ENCODE measurements around the gene BRIP1. TPM values are rescaled to one million over a fixed set of nuclear protein-coding genes. Genes with fewer than 3 reads are reported as not detected.

Gene BRIP1
- total and polyA plus RNA-seq, 2 donors (not counting 3 experiments of a cell fraction or from before 2014, with no cell fraction given): 1.8 to 12.1 TPM

GRCh38 chr17:61683466-61683865 is 179.9 kb downstream of the BRIP1 start:
- H3K9me1 ChIP-seq (replicated peaks; ENCODE audit: control insufficient read depth, extremely low read depth, insufficient read depth, low read length): no peaks in the 10 kb centered on the region
- dilution Hi-C loops (cut with MboI; ENCODE audit: extremely low pct_ligation_motif_present, low sequenced_read_pairs) (no loop called here), intact Hi-C loops (cut with micrococcal nuclease) (no loop called here)
- ChIA-PET POLR2A (no interaction called here), CTCF (interaction anchor here (1.0 kb wide), 1 partner anchor 10 kb away, joined by 3 read pairs; no protein-coding TSS in a partner anchor)
- no peaks in the 10 kb centered on the region for H3K79me2 ChIP-seq (ENCODE audit: control insufficient read depth, insufficient read depth, low read length)
- H3K4me3 ChIP-seq (replicated peaks in 1 of 3; ENCODE audit: insufficient read depth in 1 of 3, low read depth in 1 of 3, low read length in 3 of 3): no peak overlapping the region
- H3K36me3 ChIP-seq (ENCODE audit: control insufficient read depth in 2 of 2, extremely low read depth in 1 of 2, insufficient read depth in 2 of 2, low read length in 2 of 2): no peaks in the 10 kb centered on the region
- BruUV-seq (replicated peaks): no TSS peak
- no peaks in the 10 kb centered on the region for H4K20me1 ChIP-seq (replicated peaks; ENCODE audit: control insufficient read depth, extremely low read depth, insufficient read depth, low read length)
- no peak overlapping the region for H3K27ac ChIP-seq (ENCODE audit: insufficient read depth, low read depth, low read length)
- DNase-seq (ENCODE audit: low read depth, low spot score) (no peak), FAIRE-seq (no peak)
- no peaks in the 10 kb centered on the region for H3K27me3 ChIP-seq (ENCODE audit: control insufficient read depth in 2 of 2, insufficient read depth in 2 of 2, low read length in 2 of 2)
- TF ChIP-seq JUN (IDR thresholded peaks at IDR 0.05; ENCODE audit: borderline replicate concordance, insufficient read depth, insufficient read length, low read depth): no peak
- no peak for TF ChIP-seq EZH2 (IDR thresholded peaks at IDR 0.05; ENCODE audit: borderline replicate concordance, low read depth, low read length, severe bottlenecking)
- TF ChIP-seq FOS (IDR thresholded peaks at IDR 0.05; ENCODE audit: borderline replicate concordance, insufficient read depth, low read length): no peak
- no peak for TF ChIP-seq POLR2A (IDR thresholded peaks at IDR 0.05; ENCODE audit: low read depth, low read length)
- no peak for TF ChIP-seq CTCF (IDR thresholded peaks at IDR 0.05; ENCODE audit: extremely low read depth in 1 of 2, insufficient read depth in 1 of 2, low read depth in 1 of 2, low read length in 2 of 2)
- no peak for TF ChIP-seq GATA2 (IDR thresholded peaks at IDR 0.05; ENCODE audit: insufficient read depth, insufficient read length, low read depth, low read length)
- no peak for TF ChIP-seq MAX (IDR thresholded peaks at IDR 0.05; ENCODE audit: insufficient read depth, insufficient read length)
- TF ChIP-seq POLR2AphosphoS5 (IDR thresholded peaks at IDR 0.05; ENCODE audit: insufficient read depth, low read depth, low read length): no peak
- no peak for TF ChIP-seq MYC (IDR thresholded peaks at IDR 0.05; ENCODE audit: low read depth, low read length)
- no peak overlapping the region for H3K9ac ChIP-seq (replicated peaks; ENCODE audit: extremely low read depth, insufficient read depth, low read length)
- H3K4me2 ChIP-seq (ENCODE audit: insufficient read depth, low read length): no peak overlapping the region
- no peaks in the 10 kb centered on the region for H3K9me3 ChIP-seq (replicated peaks; ENCODE audit: control insufficient read depth, insufficient read depth, low read length)
- H2AFZ ChIP-seq (ENCODE audit: low read depth, low read length): no peak overlapping the region
- H3K4me1 ChIP-seq (ENCODE audit: control insufficient read depth, extremely low read depth, insufficient read depth, low read length): no peaks in the 10 kb centered on the region
